Inflammatory macrophage treated with lipopolysaccharide for 1 hour (primary cell): ENCODE data around the gene IGF2BP3.

Source experiments
- DNase-seq, 2 donors: peaks; one replicate each; pipeline ENCODE4 v3.0.0-alpha.2; 2020 to 2022

The IGF2BP3 gene

DNA sequence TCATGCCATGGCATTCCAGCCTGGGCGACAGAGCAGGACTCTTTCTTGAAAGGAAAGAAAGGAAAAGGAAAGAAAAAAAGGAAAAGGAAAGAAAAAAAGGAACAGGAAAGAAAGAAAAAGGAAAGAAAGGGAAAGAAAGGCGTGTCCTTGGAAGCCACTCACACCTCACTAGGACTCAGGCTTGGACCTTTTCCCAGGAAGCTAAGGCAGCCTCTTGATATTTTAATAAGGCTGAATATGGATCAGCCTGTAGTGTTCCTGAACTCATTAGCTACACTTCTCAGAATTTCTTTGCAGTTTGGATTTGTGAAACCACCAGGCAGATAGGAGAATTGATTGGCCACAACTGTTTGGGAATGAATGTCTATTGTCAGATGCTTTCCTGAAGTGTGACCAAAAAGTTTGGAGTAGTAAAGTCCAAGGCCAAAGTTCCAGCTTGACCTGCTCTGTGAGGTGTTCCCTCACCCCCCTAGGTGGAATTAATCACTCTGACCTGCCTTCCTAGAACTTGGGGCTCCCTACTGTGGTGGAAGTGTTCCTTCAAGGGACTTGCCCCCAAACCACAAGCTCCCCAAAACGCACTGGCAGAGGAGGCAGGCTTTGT lies 178.2 kb downstream of the IGF2BP3 start:
- no peak for DNase-seq

GRCh38 chr7:23290993-23291392 lies 179.3 kb downstream of the IGF2BP3 start:
- DNase-seq: no peak

GRCh38 chr7:23287612-23288011 lies 182.7 kb downstream of the IGF2BP3 start:
- DNase-seq: peak; percentile 19 to 24

- DNase-seq: no peak
Measured at GRCh38 chr7:23285657-23286646, 184.3 kb downstream of the IGF2BP3 start.

- no peak for DNase-seq
Measured at GRCh38 chr7:23284871-23285270, 185.4 kb downstream of the IGF2BP3 start.

- peak; percentile 23 to 57 for DNase-seq
Measured at GRCh38 chr7:23283086-23283485, 187.2 kb downstream of the IGF2BP3 start.

DNA sequence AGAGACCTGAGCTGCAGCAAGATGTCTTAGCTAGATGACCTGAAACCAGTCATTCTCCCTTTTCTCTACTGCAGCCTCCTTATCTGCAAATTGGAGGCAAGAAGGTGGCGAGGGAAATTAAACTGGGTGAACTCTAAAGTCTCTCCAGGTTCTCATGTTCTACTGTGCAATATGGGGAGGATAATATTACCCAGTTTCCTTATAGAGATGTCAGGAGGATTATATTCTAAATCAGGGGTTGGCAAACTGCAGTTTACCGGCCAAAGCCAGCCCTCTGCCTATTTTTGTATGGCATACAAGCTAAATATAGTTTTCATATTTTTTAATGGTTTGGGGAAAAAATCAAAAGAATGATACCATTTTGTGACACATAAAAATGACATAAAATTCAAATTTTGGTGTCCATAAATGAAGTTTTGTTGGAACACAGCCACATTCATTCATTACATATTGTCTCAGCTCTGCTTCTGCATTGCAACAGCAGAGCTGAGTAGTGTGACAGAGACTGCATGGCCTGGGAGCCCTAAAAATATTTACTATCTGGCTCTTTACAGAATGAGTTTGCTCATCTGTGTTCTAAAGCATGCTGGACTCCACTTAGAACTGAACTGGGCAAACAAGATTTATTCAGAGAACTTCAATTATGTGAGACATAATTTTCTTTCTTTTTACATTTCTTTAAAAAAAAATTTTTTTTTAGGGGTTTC lies 190.3 kb downstream of the IGF2BP3 start:
- DNase-seq: no peak

DNA sequence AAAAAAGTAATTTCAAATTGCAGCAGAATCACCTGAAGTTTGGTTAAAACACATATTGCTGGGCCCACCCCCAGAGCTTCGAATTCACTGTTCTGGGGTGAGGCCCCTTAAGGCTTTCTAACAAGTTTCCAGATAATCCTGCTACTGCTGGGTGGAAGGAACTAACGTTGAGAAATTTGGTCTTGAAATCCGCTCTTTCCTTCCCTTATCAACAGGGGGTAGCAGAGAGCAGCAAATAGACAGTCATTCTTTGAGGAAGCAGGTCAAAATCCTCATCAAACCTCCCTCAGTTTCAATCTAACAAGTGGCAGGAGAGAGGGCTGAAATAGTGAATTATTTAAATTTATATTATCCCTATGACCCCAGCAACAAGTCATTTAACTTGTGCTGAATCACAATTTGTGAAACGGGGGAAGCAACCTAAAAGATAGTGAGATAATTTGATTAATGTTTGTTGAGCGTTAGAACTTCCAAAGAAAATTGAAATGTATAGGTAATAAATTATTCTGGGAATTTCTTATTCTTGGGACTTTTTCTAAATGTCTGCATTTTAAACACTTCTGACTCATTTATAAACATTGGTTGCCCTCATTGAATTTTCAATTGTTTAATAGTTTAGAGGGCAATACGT lies 192.8 kb downstream of the IGF2BP3 start:
- DNase-seq: peak; percentile 59 to 85

DNA sequence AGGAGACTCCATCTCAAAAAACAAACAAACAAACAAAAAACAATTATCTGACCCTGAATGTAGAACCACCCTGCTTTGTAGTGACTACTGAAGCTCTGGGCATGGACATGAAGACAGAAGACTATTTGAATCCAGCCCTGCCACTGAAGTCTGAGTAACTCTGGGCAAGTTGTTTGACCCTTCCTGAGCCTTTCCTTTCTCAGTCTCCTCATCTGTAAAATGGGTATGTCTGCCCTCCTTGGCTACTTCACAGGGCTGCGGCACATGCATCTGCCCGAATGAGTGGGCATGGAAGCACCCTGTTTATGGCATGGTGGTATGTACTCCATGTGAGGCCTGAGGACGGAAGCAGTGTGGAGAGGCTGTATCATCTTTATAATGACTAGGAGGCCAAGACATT lies 193.3 kb downstream of the IGF2BP3 start:
- no peak for DNase-seq

GRCh38 chr7:23276376-23276775 lies 193.9 kb downstream of the IGF2BP3 start:
- no peak for DNase-seq

- no peak for DNase-seq
Measured at GRCh38 chr7:23275912-23276311, 194.4 kb downstream of the IGF2BP3 start.

GRCh38 chr7:23273141-23273599 lies 197.1 kb downstream of the IGF2BP3 start:
- DNase-seq: peak; percentile 38 to 68

- DNase-seq: no peak
Measured at GRCh38 chr7:23272275-23272674, 198.0 kb downstream of the IGF2BP3 start.

GRCh38 chr7:23268746-23269145 lies 201.5 kb downstream of the IGF2BP3 start:
- DNase-seq: no peak

DNA sequence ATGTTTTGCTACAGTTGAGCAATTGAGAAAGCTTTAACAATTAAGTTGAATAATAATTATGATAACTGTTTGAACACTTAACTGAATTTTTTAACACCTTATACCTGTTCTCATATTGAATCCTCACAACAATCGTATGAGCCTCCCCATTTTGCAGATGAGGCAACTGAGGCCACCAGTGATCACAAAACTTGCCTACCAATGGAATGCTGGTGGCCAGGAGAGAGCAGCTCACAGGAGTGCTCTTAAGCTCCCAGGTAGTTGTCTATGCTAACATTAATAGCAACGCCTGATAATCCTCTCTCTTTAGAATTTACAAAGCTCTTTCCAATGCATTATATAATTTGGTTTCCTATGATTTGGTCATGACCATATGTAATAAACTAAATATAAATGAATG lies 202.1 kb downstream of the IGF2BP3 start:
- no peak for DNase-seq

DNA sequence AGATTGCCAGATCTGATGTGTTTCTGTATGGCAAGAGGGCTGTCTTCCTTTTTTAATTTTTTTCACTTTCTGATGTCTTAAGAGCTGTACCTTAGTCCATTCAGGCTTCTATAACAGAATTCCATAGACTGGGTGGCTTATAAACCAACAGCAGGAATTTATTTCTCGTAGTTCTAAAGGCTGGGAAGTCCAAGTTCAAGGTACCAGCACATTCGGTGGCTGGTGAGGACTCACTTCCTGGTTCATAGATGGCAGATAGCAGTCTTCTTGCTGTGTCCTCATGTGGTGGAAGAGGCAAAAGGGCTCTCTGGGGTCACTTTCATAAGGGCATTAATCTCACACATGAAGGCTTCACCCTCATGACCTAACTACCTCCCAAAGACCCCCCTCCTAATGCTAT lies 202.9 kb downstream of the IGF2BP3 start:
- no peak for DNase-seq

- DNase-seq: no peak
Measured at GRCh38 chr7:23266918-23267317, 203.4 kb downstream of the IGF2BP3 start.

- DNase-seq: no peak
Measured at GRCh38 chr7:23264916-23265458, 205.3 kb downstream of the IGF2BP3 start.

DNA sequence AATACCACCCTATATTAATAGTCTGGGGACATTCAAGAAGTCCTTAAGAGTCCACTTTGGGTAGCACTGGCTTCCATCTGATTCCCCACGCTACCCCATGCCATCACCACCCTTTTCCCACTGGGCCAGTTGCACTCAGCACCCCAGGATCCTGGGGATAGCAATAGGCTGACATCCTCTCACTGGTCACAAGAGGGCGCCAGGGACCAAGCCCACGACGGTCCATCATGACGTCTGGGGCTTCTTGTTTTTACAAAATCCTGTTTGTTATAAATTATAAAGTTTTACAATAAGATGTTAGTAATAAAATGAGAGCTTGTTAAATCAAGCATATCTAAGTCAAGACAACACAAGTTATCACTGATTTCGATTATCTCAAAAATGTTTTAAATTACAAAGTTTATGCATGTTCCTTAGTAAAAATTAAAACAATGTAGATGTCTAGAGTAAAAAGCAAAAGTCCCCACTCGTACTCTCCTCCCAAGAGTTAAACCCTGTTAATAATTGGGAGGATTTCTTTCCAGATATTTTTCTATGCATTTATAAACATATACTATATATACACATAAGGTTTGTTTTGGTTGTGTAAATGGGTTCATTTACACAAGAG lies 208.3 kb downstream of the IGF2BP3 start:
- peak; percentile 44 to 77 for DNase-seq

DNA sequence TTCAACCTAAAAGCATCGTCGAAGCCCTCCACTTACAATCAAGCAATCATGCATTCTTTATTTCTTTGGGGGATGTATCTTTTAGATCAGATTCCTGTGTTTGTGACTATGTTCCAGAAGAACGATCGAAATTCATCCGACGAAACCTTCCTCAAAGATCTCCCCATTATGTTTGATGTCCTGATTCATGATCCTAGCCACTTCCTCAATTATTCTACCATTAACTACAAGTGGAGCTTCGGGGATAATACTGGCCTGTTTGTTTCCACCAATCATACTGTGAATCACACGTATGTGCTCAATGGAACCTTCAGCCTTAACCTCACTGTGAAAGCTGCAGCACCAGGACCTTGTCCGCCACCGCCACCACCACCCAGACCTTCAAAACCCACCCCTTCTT lies 209.9 kb downstream of the IGF2BP3 start:
- DNase-seq: no peak
